ENCODE measurements around the gene MORC2. TPM values are rescaled to one million over a fixed set of nuclear protein-coding genes. Genes with fewer than 3 reads are reported as not detected.
A peak's percentile ranks its signal among the peaks of the same experiment; 100 is the strongest.

The MORC2 gene
- total and polyA plus RNA-seq, 8 donors: 4.4 to 64.8 (median 17.0) TPM

DNA sequence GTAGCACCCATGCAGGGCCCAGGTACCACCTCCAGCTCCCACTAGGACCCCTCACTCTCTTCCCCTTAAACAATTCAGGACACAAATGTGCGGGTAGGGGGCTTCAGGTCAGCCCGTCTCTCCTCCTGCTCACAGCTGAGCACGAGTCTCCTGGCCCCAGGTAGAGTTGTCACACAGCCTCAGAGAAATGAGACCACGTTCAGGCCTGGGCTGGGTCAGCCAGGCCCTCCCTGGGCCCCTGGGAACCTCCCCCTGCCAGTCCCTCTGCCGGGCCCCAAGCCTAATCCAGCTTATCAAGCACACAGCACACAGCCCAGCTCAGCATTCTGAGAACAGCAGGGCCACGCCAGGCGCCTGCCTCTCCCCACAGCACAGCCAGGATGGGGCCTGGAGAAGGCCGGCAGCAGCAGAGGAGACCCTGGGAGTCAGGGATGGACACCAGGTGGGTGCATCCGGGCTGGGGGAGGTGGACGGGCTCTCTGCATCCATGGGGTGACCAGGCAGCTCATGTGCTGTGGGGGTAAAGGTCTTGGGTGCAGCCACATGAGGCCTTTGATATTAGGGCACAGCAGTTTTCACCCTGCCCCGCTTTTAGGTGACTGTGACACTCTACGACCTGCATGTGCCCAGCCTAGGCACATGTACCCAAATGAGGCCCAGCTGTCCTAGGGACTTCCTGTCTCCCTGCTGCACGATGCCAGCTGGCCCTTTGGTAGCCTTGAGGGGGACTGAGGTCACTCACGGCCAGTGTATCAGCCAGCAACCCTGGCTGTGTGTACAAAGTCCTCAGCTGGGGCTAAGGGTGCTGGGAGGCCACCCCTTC, 87.0 kb downstream of the MORC2 start:
- TF ChIP-seq, protein P1, sequence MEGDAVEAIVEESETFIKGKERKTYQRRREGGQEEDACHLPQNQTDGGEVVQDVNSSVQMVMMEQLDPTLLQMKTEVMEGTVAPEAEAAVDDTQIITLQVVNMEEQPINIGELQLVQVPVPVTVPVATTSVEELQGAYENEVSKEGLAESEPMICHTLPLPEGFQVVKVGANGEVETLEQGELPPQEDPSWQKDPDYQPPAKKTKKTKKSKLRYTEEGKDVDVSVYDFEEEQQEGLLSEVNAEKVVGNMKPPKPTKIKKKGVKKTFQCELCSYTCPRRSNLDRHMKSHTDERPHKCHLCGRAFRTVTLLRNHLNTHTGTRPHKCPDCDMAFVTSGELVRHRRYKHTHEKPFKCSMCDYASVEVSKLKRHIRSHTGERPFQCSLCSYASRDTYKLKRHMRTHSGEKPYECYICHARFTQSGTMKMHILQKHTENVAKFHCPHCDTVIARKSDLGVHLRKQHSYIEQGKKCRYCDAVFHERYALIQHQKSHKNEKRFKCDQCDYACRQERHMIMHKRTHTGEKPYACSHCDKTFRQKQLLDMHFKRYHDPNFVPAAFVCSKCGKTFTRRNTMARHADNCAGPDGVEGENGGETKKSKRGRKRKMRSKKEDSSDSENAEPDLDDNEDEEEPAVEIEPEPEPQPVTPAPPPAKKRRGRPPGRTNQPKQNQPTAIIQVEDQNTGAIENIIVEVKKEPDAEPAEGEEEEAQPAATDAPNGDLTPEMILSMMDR (IDR thresholded peaks at IDR 0.05): no peak
- TF ChIP-seq EP300 (IDR thresholded peaks at IDR 0.05) (no peak), POLR2AphosphoS5 (IDR thresholded peaks at IDR 0.05) (no peak)
- Histone ChIP-seq H3K27me3 (no peaks in the 10 kb centered on the region), H3K9me3 (no peaks in the 10 kb centered on the region), H3K4me3 (no peak overlapping the region), H3K27ac (peak overlapping the region in 1 of 5 donors; percentile 35), H3K4me1 (peaks cover 0 to 13% (median 12%) of the 10 kb centered on the region in 4 donors), H3K36me3 (no peaks in the 10 kb centered on the region)
- intact Hi-C loops (cut with DNase I; ENCODE audit: low total_unique reads): no loop called here
- peak; percentile 54 to 90 for DNase-seq
- WGBS, 5 donors: 35 to 76% (median 54%) methylated on average over 8 to 14 of the region's 14 CpGs

DNA sequence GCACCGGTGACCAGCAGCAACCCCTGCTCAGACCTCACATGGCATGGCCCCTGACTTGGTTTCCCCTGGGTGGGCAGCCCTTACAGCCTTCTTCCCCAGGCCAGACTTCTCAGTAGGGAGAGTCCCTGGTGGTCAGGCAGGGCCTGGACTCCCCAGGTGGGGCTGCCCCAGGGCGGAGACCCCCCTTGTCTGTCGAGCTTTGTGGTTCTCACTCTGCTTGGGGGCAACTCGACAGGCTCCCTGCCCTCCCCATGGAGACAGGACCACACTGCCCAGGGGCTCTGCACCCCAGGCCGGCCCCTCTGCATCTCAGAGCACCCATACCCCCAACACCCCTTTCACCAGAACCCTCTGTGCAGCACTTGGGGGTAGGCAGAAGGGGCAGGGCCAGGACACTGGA, 87.7 kb downstream of the MORC2 start:
- H3K9me3 ChIP-seq: no peaks in the 10 kb centered on the region
- TF ChIP-seq, protein P1 (IDR thresholded peaks at IDR 0.05): no peak
- no peak for TF ChIP-seq POLR2AphosphoS5 (IDR thresholded peaks at IDR 0.05)
- no peaks in the 10 kb centered on the region for H3K36me3 ChIP-seq
- H3K4me3 ChIP-seq: no peak overlapping the region
- no peak overlapping the region for H3K27ac ChIP-seq
- no peak for DNase-seq
- peaks cover 0 to 13% (median 12%) of the 10 kb centered on the region in 4 donors for H3K4me1 ChIP-seq
- intact Hi-C loops (cut with DNase I; ENCODE audit: low total_unique reads): no loop called here
- no peaks in the 10 kb centered on the region for H3K27me3 ChIP-seq
- WGBS, 5 donors: 83 to 91% (median 85%) methylated on average over 5 of the region's 5 CpGs

DNA sequence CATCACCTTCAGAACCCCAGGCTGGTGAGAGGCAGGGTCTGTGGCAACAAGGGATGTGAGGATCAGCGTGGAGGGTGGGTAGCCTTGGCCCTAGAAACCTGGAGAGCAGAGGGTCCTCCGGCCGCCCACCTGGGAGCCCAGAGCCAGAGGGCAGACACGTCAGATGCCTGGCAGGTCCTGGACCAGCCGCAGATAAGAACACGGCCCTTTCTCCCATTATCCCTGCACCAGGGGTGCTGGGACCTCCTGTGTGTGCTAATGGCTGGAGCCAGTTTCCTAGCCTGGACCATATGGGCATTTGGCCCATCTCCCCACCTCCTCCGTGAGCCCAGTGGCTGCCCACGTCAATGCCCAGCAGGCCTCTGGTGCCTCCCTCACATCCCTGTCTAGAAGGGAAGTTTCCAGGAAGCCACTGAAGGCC, 88.4 kb downstream of the MORC2 start:
- H3K4me1 ChIP-seq: peaks cover 0 to 13% (median 12%) of the 10 kb centered on the region in 4 donors
- WGBS, 5 donors: 82 to 95% (median 86%) methylated on average over 8 of the region's 8 CpGs
- intact Hi-C loops (cut with DNase I; ENCODE audit: low total_unique reads): no loop called here
- peak in 1 of 2 donors; percentile 2 for DNase-seq
- H3K9me3 ChIP-seq: no peaks in the 10 kb centered on the region
- H3K36me3 ChIP-seq: no peaks in the 10 kb centered on the region
- no peak for TF ChIP-seq POLR2A (IDR thresholded peaks at IDR 0.05)
- TF ChIP-seq POLR2AphosphoS5 (IDR thresholded peaks at IDR 0.05): no peak
- TF ChIP-seq EP300 (IDR thresholded peaks at IDR 0.05): no peak
- TF ChIP-seq, protein P1 (IDR thresholded peaks at IDR 0.05): no peak
- no peaks in the 10 kb centered on the region for H3K27me3 ChIP-seq
- no peak overlapping the region for H3K4me3 ChIP-seq
- no peak overlapping the region for H3K27ac ChIP-seq

DNA sequence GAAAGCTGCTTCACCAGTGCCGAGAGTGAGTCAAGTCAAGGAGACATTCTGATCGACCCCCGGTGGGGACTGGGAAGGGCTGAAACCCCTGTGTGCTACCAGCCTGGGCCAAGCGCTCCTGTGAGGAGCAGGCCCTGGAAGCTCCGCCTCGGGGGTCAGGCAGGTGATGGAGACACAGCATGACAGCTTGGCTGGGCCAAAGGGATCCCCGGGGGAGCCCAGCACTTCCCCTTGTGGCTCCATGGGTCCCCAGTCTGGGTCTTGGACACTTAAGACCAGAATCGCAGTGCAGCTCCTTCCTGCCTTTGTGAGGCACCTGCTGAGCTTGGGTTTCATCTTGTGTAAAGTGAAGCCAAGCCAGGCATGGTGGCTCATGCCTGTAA, 89.2 kb downstream of the MORC2 start:
- TF ChIP-seq EP300 (IDR thresholded peaks at IDR 0.05) (no peak), POLR2A (IDR thresholded peaks at IDR 0.05) (no peak)
- TF ChIP-seq, protein P1 (IDR thresholded peaks at IDR 0.05): no peak
- H3K27me3 ChIP-seq: no peaks in the 10 kb centered on the region
- H3K27ac ChIP-seq: no peak overlapping the region
- H3K4me3 ChIP-seq: no peak overlapping the region
- peaks cover 0 to 13% (median 12%) of the 10 kb centered on the region in 4 donors for H3K4me1 ChIP-seq
- no peaks in the 10 kb centered on the region for H3K36me3 ChIP-seq
- WGBS, 5 donors: 62 to 78% (median 76%) methylated on average over 8 of the region's 8 CpGs
- DNase-seq: peak in 1 of 2 donors; percentile 1
- no peaks in the 10 kb centered on the region for H3K9me3 ChIP-seq
- intact Hi-C loops (cut with DNase I; ENCODE audit: low total_unique reads): no loop called here
